Urothelium cell line (cell line): ENCODE measurements around the gene SYT7.
A peak's percentile ranks its signal among the peaks of the same experiment; 100 is the strongest.

Experiments
- DNase-seq: peaks from one replicate; pipeline ENCODE4 v3.0.0; 2011; ENCODE audit warnings: low spot score, mixed read lengths
- FAIRE-seq: peaks from 2 replicates; lab custom pipeline; 2011; peaks lifted over from hg19 to GRCh38; lab: Jason Lieb, UNC

Gene SYT7

GRCh38 chr11:61586792-61587430, 6.0 kb upstream of the SYT7 start:
- DNase-seq (no peak), FAIRE-seq (no peak)

GRCh38 chr11:61585115-61585514, 4.2 kb upstream of the SYT7 start:
- FAIRE-seq (no peak), DNase-seq (no peak)

GRCh38 chr11:61581931-61582330, 1.1 kb upstream of the SYT7 start:
- no peak for FAIRE-seq
- DNase-seq: no peak

GRCh38 chr11:61580271-61580888, 496 bp downstream of the SYT7 start:
- FAIRE-seq: no peak

GRCh38 chr11:61579676-61580270, 1.1 kb downstream of the SYT7 start:
- FAIRE-seq (no peak), DNase-seq (no peak)

More at GRCh38 chr11:61580271-61580888, 496 bp downstream of the SYT7 start:
- DNase-seq: peak; percentile 50

- no peak for DNase-seq
- peak; percentile 40 for FAIRE-seq
Measured at GRCh38 chr11:61578819-61579675, 1.8 kb downstream of the SYT7 start.

- no peak for FAIRE-seq
- no peak for DNase-seq
Measured at GRCh38 chr11:61577383-61578118, 3.3 kb downstream of the SYT7 start.

GRCh38 chr11:61575886-61576861, 4.7 kb downstream of the SYT7 start:
- DNase-seq (no peak), FAIRE-seq (no peak)

GRCh38 chr11:61574611-61575010, 6.3 kb downstream of the SYT7 start:
- DNase-seq: no peak
- no peak for FAIRE-seq

- no peak for DNase-seq
- FAIRE-seq: no peak
Measured at GRCh38 chr11:61572913-61573312, 8.0 kb downstream of the SYT7 start.

- no peak for DNase-seq
- no peak for FAIRE-seq
Measured at GRCh38 chr11:61571869-61572268, 9.0 kb downstream of the SYT7 start.

- FAIRE-seq (no peak), DNase-seq (no peak)
Measured at GRCh38 chr11:61571337-61571736, 9.5 kb downstream of the SYT7 start.

GRCh38 chr11:61569701-61570100, 11.2 kb downstream of the SYT7 start:
- FAIRE-seq: no peak

GRCh38 chr11:61569018-61569417, 11.9 kb downstream of the SYT7 start:
- DNase-seq: no peak
- no peak for FAIRE-seq

More at GRCh38 chr11:61569701-61570100, 11.2 kb downstream of the SYT7 start:
- DNase-seq: no peak

GRCh38 chr11:61567286-61568061, 13.4 kb downstream of the SYT7 start:
- DNase-seq: peak; percentile 93
- no peak for FAIRE-seq

- DNase-seq (no peak), FAIRE-seq (no peak)
Measured at GRCh38 chr11:61564936-61565696, 15.8 kb downstream of the SYT7 start.

- FAIRE-seq (no peak), DNase-seq (no peak)
Measured at GRCh38 chr11:61560751-61561150, 20.1 kb downstream of the SYT7 start.

- no peak for DNase-seq
- FAIRE-seq: no peak
Measured at GRCh38 chr11:61556621-61557020, 24.3 kb downstream of the SYT7 start.
